ENCODE results near the gene PMM2. TPM values are rescaled to one million over a fixed set of nuclear protein-coding genes. Genes with fewer than 3 reads are reported as not detected.

Gene PMM2
- total RNA-seq (2014; rRNA removed; shearing (Covaris generic)) = 54.5 and 69.5 TPM in 2 replicates

GRCh38 chr16:8797364-8798173 is at the start of gene PMM2, which contains the start of gene TMEM186:
Gene PMM2 (plus strand): TSS chr16:8797839. CDS start chr16:8797883, 44 bp downstream.
Gene TMEM186 (minus strand): TSS chr16:8797639. CDS start chr16:8797614, 25 bp downstream.

DNA sequence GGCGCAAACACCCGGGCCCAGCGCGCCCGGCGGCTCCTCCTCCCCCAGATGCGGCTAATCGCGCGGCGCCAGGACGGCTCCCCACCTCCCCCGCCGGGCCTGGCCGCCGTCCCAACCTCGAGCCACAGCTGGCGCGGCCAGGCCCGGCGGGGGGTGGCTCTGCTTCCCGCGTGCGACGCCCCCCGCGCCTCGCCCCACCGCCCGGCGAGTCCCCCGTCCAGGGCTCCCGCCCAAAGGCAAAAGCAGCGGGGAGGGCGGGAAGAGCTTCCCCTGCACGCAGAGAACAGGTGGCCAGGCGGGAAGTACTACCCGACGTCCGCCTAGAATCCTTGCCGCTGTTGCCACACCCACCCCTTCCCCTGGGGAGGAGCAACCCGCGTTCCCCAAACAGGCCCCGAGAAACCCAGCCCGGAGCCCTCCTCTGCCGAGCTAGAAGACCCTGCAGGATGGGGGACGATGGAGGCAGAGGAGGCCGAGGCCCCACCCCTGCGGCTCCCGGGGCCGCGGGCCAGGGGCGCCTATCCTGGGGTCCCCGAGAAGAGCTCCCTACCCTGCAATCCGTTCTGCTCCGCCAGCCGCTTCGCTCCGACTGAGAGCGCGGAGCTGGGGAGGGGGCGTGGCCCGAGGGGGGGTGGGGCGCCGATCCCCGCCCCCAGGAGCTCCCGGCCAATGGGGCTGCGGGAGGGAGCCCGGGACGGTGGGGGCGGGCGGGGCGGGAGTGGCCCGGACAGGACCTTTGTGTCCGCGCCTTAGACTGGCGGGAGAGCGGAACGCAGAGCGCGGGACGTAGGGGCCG is 71.0 kb downstream of the PMM2 start, which contains the start of gene CARHSP1:
TSS of gene CARHSP1 (minus strand) at position 591 of the 796 bp plus-strand sequence. CDS start 9,678 bp downstream, outside the sequence.

GRCh38 chr16:8882041-8882617 is 84.5 kb downstream of the PMM2 start, which contains the start of gene LITAFD:
Gene LITAFD (plus strand): TSS chr16:8882351. CDS start chr16:8884356, 2,005 bp downstream.

Other genes with a start within 250 kb of the PMM2 start
- not detected in 2 replicates for gene TMEM114, start 207.3 kb upstream of the PMM2 start, total RNA-seq (2014; rRNA removed; shearing (Covaris generic))
- 15.6 and 20.9 TPM in 2 replicates for gene METTL22, start 176.1 kb upstream of the PMM2 start, total RNA-seq (2014; rRNA removed; shearing (Covaris generic))
- 1.2 and 1.5 TPM in 2 replicates for gene ABAT, start 123.2 kb upstream of the PMM2 start, total RNA-seq (2014; rRNA removed; shearing (Covaris generic))
- 6.1 and 10.9 TPM in 2 replicates for gene TMEM186, start 200 bp upstream of the PMM2 start, total RNA-seq (2014; rRNA removed; shearing (Covaris generic))
- gene CARHSP1, start 71.2 kb downstream of the PMM2 start, total RNA-seq (2014; rRNA removed; shearing (Covaris generic)) = 159 and 207 TPM in 2 replicates
- gene LITAFD, start 84.5 kb downstream of the PMM2 start, total RNA-seq (2014; rRNA removed; shearing (Covaris generic)) = not detected in 2 replicates
- 56.0 and 59.3 TPM in 2 replicates for gene USP7, start 166.1 kb downstream of the PMM2 start, total RNA-seq (2014; rRNA removed; shearing (Covaris generic))